HG02938 (cell line): ENCODE results near the gene PPP1R13B.

Experiments used
- ATAC-seq: cut with Tn5 transposase; IDR thresholded peaks from one replicate; pipeline ENCODE4 v1.9.1; 2021; ENCODE audit warnings: mild to moderate bottlenecking, moderate library complexity; ENCODE audit not compliant: unreplicated experiment

PPP1R13B gene

DNA sequence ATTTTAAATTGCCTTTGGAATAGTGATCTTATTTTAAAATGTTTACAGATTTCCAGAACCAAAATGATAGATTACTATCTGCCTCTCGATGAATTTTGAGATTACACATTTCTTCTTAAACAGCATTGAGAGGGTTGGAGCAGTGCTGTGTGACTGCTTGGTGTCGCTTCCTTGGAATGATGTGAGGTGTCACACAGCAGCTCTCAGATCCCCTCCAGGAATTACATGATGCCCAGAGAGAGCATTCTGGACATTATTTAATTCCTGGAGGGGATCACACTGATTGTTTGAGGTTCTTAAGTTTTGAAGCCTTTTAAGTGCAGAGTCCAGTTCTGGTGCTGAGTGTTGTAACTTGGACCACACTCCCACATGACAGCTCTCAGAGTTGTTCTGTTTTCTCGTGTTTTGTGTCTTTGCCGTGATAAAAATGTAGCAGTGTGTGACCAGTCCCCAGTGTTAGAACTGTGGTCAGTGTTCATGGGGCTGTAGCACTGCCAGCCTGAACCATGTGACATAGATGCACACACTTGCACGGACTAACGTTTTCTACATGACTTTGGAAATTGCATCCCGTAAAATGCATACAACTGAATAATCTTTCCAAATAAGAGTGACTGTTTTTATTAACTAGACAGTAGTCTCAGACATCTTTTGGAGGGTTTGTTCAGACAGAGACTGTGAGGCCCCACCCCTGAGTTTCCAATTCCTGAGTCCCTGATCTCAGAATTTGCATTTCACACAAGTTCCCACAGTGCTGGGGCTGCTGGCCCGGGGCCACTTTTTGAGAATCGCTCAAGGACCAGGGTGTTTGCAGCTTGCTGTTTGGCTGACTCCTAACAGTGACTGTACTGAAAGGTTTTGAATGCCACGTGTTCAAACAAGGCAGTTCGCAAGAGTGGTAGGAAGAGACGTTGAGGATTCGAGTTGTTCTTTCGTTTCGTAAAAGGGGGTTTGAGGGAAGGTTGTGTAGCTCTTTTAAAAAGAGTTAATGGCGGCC, 158.2 kb downstream of the PPP1R13B start:
- ATAC-seq = no peak

DNA sequence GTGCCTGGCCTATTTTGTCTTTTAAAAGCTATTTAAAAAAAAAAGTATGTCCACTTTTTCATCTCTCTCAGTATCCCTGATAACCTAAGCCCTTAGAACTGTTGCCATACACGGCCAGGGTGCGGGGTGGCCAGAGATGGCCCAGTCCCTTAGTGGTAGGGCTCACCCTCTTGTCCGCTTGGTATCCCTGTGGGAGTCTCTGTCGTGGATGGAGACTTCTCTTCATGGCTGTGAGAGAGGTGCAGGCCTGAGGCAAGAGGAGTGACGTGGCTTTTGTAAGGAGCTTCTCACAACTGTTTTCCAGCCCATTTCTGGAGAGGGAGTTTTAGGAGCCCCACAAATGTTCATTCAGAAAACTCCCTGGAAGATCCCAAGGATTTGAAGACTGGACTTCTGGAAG, 158.9 kb downstream of the PPP1R13B start:
- ATAC-seq = no peak

DNA sequence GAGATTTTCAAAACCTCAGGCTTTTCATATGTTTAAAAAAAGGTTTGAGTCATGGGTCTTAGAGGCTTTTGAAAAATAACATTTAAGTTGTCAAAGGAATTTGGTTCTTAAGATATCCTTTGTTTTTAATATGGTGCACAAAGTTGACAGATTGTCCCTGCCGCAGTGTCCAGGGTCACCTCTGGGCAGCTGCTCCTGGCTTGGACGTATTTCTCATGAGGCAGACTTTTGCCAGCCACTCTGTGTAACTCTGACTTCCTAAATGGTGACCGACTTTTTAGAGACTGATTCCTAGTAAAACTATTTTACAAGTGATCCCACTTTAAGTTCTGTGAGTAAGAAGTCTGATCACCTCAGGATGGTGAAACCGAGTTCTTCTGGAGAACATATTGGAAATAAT, 159.7 kb downstream of the PPP1R13B start:
- no peak for ATAC-seq

DNA sequence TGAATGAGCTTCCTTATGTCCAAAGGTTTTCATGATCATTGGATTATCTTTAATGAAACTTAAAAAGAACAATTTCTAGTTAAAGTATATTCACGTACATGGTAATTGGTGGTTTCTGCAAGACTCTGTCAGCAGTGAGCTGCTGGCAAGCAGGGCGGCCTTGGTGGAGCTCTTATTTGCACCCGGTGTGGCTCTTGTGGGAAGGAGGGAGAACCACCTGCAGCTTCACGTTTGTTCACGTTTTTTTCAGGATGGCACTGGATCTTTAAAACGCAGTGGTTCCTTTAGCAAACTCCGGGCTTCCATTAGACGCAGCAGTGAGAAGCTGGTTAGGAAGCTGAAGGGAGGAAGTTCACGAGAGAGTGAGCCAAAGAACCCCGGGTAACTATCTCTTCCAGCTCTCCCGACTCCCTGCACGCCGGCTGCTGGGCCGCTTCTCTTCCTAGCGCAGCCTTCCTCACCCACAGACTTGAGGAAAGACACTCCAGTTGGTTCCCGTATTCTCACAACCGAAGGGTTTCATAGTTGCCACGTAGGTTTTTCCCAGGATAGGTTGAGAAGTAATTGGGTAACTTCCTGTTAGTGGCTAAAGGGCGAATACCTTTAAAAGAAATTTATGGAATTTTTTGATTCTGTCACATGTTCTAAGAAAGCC, 160.4 kb downstream of the PPP1R13B start:
- no peak for ATAC-seq

DNA sequence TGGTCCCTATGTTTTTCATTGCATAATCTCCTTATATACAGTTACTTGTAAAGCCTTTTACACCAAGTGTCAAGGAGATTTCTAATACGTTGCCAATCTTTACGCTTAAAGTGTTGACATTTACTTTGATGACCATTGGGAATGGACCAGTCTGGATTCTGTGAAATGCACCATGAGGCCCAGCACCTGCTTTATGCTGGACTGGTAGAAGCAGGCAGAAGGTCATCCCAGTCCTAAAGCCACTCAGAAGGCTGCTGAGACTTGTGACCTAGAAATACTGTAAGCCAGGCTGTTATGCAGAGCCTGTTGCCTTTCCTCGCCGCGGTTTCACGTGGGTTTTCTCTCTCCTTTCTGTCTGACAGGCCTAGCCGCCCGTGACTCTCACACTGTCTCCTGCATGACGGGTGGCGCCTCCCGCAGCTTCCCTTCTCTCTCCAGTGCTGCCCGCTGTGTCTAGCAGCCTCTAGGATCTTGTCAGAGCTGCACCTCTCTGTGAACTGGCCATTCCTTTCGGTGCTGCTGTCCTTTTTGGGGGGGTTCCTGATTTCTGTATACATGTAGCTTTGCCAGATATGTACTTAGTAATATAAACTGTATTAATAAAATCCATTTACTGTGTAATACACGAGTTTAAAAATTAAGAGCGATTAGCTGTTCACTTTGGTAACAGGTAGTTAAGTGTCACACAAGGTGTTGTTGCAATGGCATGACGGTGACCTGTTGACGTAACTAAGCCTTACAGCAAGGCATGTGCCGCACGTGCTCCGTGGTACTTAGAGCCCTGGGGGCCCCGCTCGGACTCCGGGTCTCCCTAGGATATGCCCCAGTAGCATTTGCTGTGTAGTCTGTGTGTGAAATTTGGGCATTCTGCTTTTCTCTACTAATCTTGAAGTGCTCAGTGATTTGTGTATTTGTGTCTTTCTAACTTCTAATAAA, 161.8 kb downstream of the PPP1R13B start:
- no peak for ATAC-seq

DNA sequence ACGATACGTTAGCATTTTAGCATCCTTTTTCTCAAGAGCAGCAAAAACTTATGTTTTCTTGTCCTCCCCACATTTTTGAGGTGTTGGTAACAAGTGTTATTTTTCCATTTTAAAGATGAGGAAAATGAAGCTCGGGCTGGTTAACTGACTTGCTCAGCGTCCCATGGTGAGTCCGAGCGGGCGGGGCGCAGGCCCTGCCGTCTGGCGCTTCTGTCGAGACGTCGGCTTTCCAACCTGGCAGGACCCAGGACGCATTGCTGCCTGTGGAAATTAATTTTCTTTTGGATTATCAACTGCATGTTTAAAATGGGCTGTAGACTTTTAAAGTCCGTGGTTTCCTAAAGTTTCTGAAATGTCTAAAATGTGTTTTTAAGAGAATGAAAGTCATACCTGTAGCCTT, 162.5 kb downstream of the PPP1R13B start:
- no peak for ATAC-seq

DNA sequence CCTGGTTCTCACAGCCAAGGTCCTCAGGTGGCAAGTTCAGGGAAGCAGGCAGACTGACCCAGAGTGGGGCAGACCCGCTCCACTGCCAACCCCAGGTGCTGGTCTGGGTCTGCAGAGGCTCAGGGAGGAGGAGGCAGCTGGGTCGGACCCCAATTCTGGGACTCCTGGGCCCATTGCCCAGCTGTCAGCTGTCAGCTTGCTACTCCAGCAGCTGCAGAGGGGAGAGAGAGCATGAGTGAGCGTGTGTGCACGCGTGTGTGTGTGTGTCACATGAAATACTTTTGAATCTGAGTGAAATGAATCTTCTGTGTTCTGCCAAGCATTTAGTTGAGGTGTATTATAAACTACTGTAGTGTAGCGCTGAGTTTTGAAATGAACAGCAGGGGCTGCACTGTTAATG, 162.9 kb downstream of the PPP1R13B start:
- ATAC-seq = no peak
